Smooth muscle cell (in vitro differentiated cells): ENCODE data around the gene DHX35. TPM values are rescaled to one million over a fixed set of nuclear protein-coding genes. Genes with fewer than 3 reads are reported as not detected.

ENCODE experiments used
- DNase-seq: peaks from one replicate; lab custom pipeline; 2025; ENCODE audit not compliant: unreplicated experiment; lab: John Stamatoyannopoulos, UW
- H2AFZ ChIP-seq: fragments of 200-600 bp; sonication (generic); 2 replicates; pipeline ENCODE4 v1.6.0; 2016; ENCODE audit warnings: antibody characterized with exemption, low read depth, mild to moderate bottlenecking
- H3F3A ChIP-seq: fragments of 200-600 bp; sonication (generic); 2 replicates; pipeline ENCODE4 v1.6.0; 2017; ENCODE audit warnings: antibody characterized with exemption, low read depth
- H3K27ac ChIP-seq: fragments of 200-600 bp; sonication (generic); 2 replicates; pipeline ENCODE4 v1.5.1; 2016; ENCODE audit warnings: low read depth, mild to moderate bottlenecking
- H3K27me3 ChIP-seq: fragments of 200-600 bp; sonication (generic); 2 replicates; pipeline ENCODE4 v1.6.1; 2016; ENCODE audit warnings: low read depth, mild to moderate bottlenecking
- H3K36me3 ChIP-seq: fragments of 200-600 bp; sonication (generic); 2 replicates; pipeline ENCODE4 v1.5.1; 2016; ENCODE audit warnings: low read depth
- H3K4me1 ChIP-seq: fragments of 200-600 bp; sonication (generic); 2 replicates; pipeline ENCODE4 v1.5.1; 2016; ENCODE audit warnings: low read depth
- H3K4me2 ChIP-seq: fragments of 200-600 bp; sonication (generic); 2 replicates; pipeline ENCODE4 v1.6.0; 2016; ENCODE audit warnings: mild to moderate bottlenecking
- H3K4me3 ChIP-seq: fragments of 200-600 bp; sonication (generic); 2 replicates; pipeline ENCODE4 v1.5.1; 2016; ENCODE audit warnings: mild to moderate bottlenecking
- H3K79me2 ChIP-seq: fragments of 200-600 bp; sonication (generic); 2 replicates; pipeline ENCODE4 v1.6.0; 2016; ENCODE audit warnings: low read depth, mild to moderate bottlenecking
- H3K9ac ChIP-seq: fragments of 200-600 bp; sonication (generic); 2 replicates; pipeline ENCODE4 v1.6.0; 2016; ENCODE audit warnings: low read depth
- H3K9me3 ChIP-seq: fragments of 200-600 bp; sonication (generic); replicated peaks from 2 replicates; pipeline ENCODE4 v1.5.1; 2016; ENCODE audit warnings: low read depth
- H4K20me1 ChIP-seq: fragments of 200-600 bp; sonication (generic); 2 replicates; pipeline ENCODE4 v1.6.0; 2016; ENCODE audit warnings: low read depth
- CTCF ChIP-seq: fragments of 200-600 bp; sonication (generic); IDR thresholded peaks from 2 replicates; pipeline ENCODE4 v1.5.1; 2017; ENCODE audit warnings: borderline replicate concordance, mild to moderate bottlenecking, antibody characterized with exemption; ENCODE audit not compliant: insufficient read depth, poor library complexity, severe bottlenecking
- WGBS: methylation state at CpG from one replicate; pipeline ENCODE4 v1.1.7; 2016; ENCODE audit warnings: low lambda C conversion rate; 5-methylcytosine and 5-hydroxymethylcytosine counted together
- polyA plus RNA-seq: library from polyadenylated mRNA; unstranded; fragments of >200 nt; fragmentation: Nextera tagmentation; extraction: Ambion mirVana; gene quantifications from 2 replicates; pipeline ENCODE4 v1.2.1, GENCODE V29; 2016
- total RNA-seq: library from RNA; depleted of rRNA; stranded (reverse); fragments of >200 nt; gene quantifications from 2 replicates; pipeline ENCODE4 v1.2.3, GENCODE V29; 2014

Gene DHX35
- total and polyA plus RNA-seq, 2 experiments from 2014 or later = 4.5 to 9.5 TPM

DNA sequence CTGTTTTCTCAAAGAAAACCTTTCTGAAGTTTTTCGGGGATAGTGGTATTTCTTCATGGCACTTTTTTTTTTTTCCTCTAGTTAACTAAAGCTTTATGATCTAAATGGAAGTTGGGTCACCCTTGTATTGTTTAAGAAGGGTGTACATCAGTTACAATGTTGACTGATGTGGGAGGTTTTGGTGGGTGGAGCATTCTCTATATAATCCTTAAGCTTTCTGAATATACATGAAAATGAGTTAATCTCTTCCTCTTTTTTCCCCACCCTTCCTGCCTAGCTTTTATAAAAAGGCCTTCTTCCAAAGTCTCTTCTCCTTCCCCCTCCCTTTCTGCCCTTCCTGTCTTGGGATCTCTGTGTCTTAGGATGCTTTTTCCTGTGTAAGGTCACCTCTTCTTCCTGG is 47.2 kb downstream of the DHX35 start:
- no peaks in the 10 kb centered on the region for H3F3A ChIP-seq
- H2AFZ ChIP-seq = no peak overlapping the region
- H3K4me2 ChIP-seq = no peak overlapping the region
- H3K4me3 ChIP-seq = no peak overlapping the region
- no peaks in the 10 kb centered on the region for H3K79me2 ChIP-seq
- no peak overlapping the region for H3K9ac ChIP-seq
- no peaks in the 10 kb centered on the region for H3K9me3 ChIP-seq
- no peak overlapping the region for H3K27ac ChIP-seq
- WGBS = 90% methylated on average over 1 of the region's 1 CpG
- TF ChIP-seq CTCF = no peak
- H3K4me1 ChIP-seq = peaks cover 5% of the 10 kb centered on the region
- H4K20me1 ChIP-seq = no peaks in the 10 kb centered on the region
- peaks cover 21% of the 10 kb centered on the region for H3K36me3 ChIP-seq
- H3K27me3 ChIP-seq = no peaks in the 10 kb centered on the region
- DNase-seq = no peak

- Histone ChIP-seq H3K4me2 (no peak overlapping the region), H3K4me3 (no peak overlapping the region), H3K27me3 (no peaks in the 10 kb centered on the region), H2AFZ (no peak overlapping the region), H3K9ac (no peak overlapping the region), H3K4me1 (peaks cover 5% of the 10 kb centered on the region), H3K79me2 (no peaks in the 10 kb centered on the region), H3K9me3 (no peaks in the 10 kb centered on the region), H4K20me1 (no peaks in the 10 kb centered on the region), H3K27ac (no peak overlapping the region), H3K36me3 (peaks cover 21% of the 10 kb centered on the region), H3F3A (no peaks in the 10 kb centered on the region)
- no peak for TF ChIP-seq CTCF
- 73% methylated on average over 1 of the region's 1 CpG for WGBS
- DNase-seq = no peak
These were observed 48.4 kb downstream of the DHX35 start for GRCh38 chr20:39010496-39010895.

DNA sequence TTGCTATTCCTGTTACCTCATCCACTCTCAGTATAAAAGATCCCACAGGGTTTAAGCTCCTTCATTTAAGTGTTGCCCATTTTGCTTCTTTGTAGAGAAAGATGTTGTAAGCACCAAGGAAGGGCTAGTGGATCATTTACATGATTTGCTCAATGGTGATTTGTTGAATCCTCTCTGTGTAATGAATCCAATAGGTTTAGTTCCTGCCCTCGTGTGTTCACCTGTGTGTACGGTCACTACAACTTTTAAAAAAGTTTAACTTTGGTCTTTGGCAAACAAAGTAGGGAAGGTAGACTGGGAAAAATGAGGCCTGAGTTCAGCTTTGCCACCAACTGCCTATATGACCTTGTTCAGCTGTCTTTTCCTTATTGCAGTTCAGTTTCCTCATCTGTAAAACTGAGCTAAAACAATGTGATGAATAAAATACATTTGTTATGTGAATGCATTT is 51.5 kb downstream of the DHX35 start:
- Histone ChIP-seq H3K9me3 (no peaks in the 10 kb centered on the region), H3K4me2 (no peak overlapping the region), H4K20me1 (no peaks in the 10 kb centered on the region), H3K4me1 (peaks cover 5% of the 10 kb centered on the region), H2AFZ (no peak overlapping the region), H3K27ac (no peak overlapping the region), H3K79me2 (no peaks in the 10 kb centered on the region), H3K9ac (no peak overlapping the region), H3K36me3 (peaks cover 16% of the 10 kb centered on the region), H3K27me3 (no peaks in the 10 kb centered on the region), H3K4me3 (no peak overlapping the region), H3F3A (no peaks in the 10 kb centered on the region)
- WGBS = 93% methylated on average over 2 of the region's 2 CpGs
- no peak for DNase-seq
- TF ChIP-seq CTCF = no peak

DNA sequence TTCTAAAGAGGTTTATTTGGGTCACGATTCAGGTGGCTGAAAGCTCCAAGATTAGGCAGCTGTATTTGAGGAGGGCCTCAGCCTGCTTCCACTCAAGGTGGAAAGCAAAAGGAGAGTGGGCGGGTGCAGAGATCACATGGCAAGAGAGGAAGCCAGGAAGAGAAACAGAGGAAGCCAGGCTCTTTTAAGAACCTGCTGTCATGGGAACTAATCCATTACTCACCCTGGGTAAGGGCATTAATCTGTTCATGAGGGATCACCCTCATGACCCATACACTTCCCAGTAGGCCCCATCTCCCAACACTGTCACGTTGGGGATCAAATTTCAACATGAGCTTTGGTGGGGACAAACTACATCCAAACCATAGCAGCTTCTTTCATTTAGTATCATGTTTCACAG is 53.9 kb downstream of the DHX35 start:
- Histone ChIP-seq H3K4me2 (no peak overlapping the region), H3F3A (no peaks in the 10 kb centered on the region), H3K79me2 (no peaks in the 10 kb centered on the region), H3K36me3 (peaks cover 10% of the 10 kb centered on the region), H2AFZ (no peak overlapping the region), H3K4me1 (no peaks in the 10 kb centered on the region), H3K27ac (peak overlapping the region; percentile 55), H3K27me3 (no peaks in the 10 kb centered on the region), H3K4me3 (no peak overlapping the region), H4K20me1 (no peaks in the 10 kb centered on the region), H3K9ac (no peak overlapping the region), H3K9me3 (no peaks in the 10 kb centered on the region)
- DNase-seq = no peak
- WGBS = 93% methylated on average over 3 of the region's 3 CpGs
- TF ChIP-seq CTCF = no peak
